SH-SY5Y (cell line): ENCODE results near the gene HOXB2.

ENCODE experiments used
- GATA2 ChIP-seq: IDR thresholded peaks from 2 replicates; pipeline ENCODE4 v1.6.1; 2011; ENCODE audit warnings: mild to moderate bottlenecking, low read depth, low read length
- GATA3 ChIP-seq: IDR thresholded peaks from 2 replicates; pipeline ENCODE4 v1.6.1; 2011; ENCODE audit warnings: low read depth, mild to moderate bottlenecking, low read length, moderate library complexity

DNA sequence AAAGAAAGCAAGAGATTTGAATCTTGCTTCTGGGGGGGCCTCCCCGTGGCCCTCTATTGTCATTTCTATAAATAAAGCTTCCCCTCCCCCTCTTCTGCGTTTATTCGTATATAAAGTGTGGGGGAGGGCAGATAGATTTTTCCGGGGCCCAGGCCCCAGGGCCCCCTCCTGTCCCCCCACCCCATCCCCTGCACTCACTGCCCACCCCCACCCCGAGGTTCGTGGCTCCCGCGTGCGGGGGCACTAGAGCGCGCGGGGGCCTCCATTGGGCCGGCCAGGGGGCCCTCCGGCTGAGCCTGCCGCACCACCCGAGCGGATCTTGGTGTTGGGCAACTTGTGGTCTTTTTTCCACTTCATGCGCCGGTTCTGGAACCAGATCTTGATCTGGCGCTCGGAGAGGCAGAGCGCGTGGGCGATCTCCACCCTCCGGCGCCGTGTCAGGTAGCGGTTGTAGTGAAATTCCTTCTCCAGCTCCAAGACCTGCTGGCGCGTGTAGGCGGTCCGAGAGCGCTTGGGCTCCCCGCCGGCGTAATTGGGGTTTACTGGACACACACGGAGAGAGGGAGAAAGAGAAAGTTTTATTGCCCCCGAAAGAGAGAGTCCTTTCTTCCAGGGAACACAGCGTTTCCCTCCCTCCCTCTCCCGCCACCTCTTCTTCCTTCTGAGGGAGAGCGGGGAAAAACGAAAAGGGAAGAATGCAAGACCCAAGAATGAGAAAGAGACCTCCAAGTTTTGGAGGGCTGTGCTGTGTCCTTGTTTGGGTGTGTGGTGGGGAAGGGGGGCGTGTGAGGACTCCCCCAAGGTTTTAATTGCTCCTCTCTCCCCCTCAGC lies 31.8 kb upstream of the HOXB2 start:
- TF ChIP-seq GATA3, result no peak
- no peak for TF ChIP-seq GATA2
